Aorta (tissue), 5 donors: ENCODE results near the gene ZBTB7B. TPM values are rescaled to one million over a fixed set of nuclear protein-coding genes. Genes with fewer than 3 reads are reported as not detected.

Experiments
- ATAC-seq: fragments of 200-7000 bp; cut with Tn5 transposase; one replicate; pipeline ENCODE4 v1.9.1; 2022; ENCODE audit warnings: moderate library complexity; ENCODE audit not compliant: low FRiP score
- DNase-seq, 2 donors: peaks; one replicate each; pipeline ENCODE4 v3.0.0-alpha.2; 2020
- H3K27ac ChIP-seq, 2 donors: one replicate each; pipeline ENCODE4 v1.5.1; 2013; ENCODE audit warnings: low read length in 2 of 2, mild to moderate bottlenecking in 2 of 2, moderate library complexity in 2 of 2, control low read depth in 1 of 2, inconsistent platforms in 1 of 2, low read depth in 1 of 2
- H3K27me3 ChIP-seq, 2 donors: one replicate each; pipeline ENCODE4 v1.6.1; 2013; ENCODE audit warnings: control low read depth in 1 of 2, low read length in 1 of 2, mild to moderate bottlenecking in 1 of 2, moderate library complexity in 1 of 2; ENCODE audit not compliant: insufficient read depth in 2 of 2, control insufficient read depth in 1 of 2
- H3K36me3 ChIP-seq, 2 donors: one replicate each; pipeline ENCODE4 v1.6.1; 2013; ENCODE audit warnings: control low read depth in 1 of 2, low read length in 1 of 2, mild to moderate bottlenecking in 1 of 2; ENCODE audit not compliant: insufficient read depth in 2 of 2, control insufficient read depth in 1 of 2
- H3K4me1 ChIP-seq, 2 donors: one replicate each; pipeline ENCODE4 v1.6.1; 2013; ENCODE audit warnings: low read length in 2 of 2, control low read depth in 1 of 2, mild to moderate bottlenecking in 1 of 2, moderate library complexity in 1 of 2; ENCODE audit not compliant: insufficient read depth in 2 of 2, control insufficient read depth in 1 of 2
- H3K4me3 ChIP-seq, 2 donors: one replicate each; pipeline ENCODE4 v1.5.1; 2013; ENCODE audit warnings: low read length in 2 of 2, control low read depth in 1 of 2, mild to moderate bottlenecking in 1 of 2
- H3K9me3 ChIP-seq: one replicate; pipeline ENCODE4 v1.6.1; 2013; ENCODE audit warnings: mild to moderate bottlenecking, low read length; ENCODE audit not compliant: control insufficient read depth
- WGBS, 2 donors: extraction: QIAGEN DNeasy Blood & Tissue Kit; methylation state at CpG; one replicate each; pipeline ENCODE4 v1.1.7; 2013; 5-methylcytosine and 5-hydroxymethylcytosine counted together
- intact Hi-C, 2 donors: fragments of 100-400 bp; cut with DNase I; formaldehyde crosslinking; loops; one replicate each; pipeline versions ENCODE4 v1.14.2 to v1.15.0; 2022
- polyA plus RNA-seq, 2 donors: library from polyadenylated mRNA; stranded (reverse); fragments of 200-250 nt; gene quantifications; one replicate each; pipeline ENCODE4 v1.2.3, GENCODE V29; 2013
- total RNA-seq, 2 donors: library from RNA; stranded (reverse); fragmentation: NEBNext Ultra II Directional; extraction: Animal tissue kit (Norgen Biotek cat#: 25700); gene quantifications; one replicate each; pipeline ENCODE4 v1.2.1, GENCODE V29; 2021
- donor health status: healthy with polysubstance abuse.
- donor health status: Bipolar disorder and iron deficiency.
- donor health status: DM: no; HTN: no; CAD: no.
- donor health status: DM: no; HTN: no; CAD: no.
- donor health status: DM: yes; HTN: yes; CAD: no.

ZBTB7B gene
- total and polyA plus RNA-seq, 4 donors = 23.3 to 71.1 (median 39.6) TPM

- H3K4me1 ChIP-seq = no peaks in the 10 kb centered on the region
- H3K9me3 ChIP-seq = no peaks in the 10 kb centered on the region
- WGBS, 2 donors = 28 to 33% methylated on average over 10 of the region's 10 CpGs
- H3K27ac ChIP-seq = peak overlapping the region; percentile 72 to 98
- no peak overlapping the region for H3K4me3 ChIP-seq
- intact Hi-C loops = loop anchor here in 1 of 2 donors (10.0 kb wide), 1 partner anchor 1177 kb away; no protein-coding TSS in a partner anchor
- ATAC-seq (no peak), DNase-seq (no peak)
- no peaks in the 10 kb centered on the region for H3K27me3 ChIP-seq
- peaks cover 0 to 3% of the 10 kb centered on the region in 2 donors for H3K36me3 ChIP-seq
Observed at GRCh38 chr1:154971341-154971998, 31.1 kb upstream of the ZBTB7B start.

- intact Hi-C loops = loop anchor here in 1 of 2 donors (10.0 kb wide), 1 partner anchor 1177 kb away; no protein-coding TSS in a partner anchor
- peak overlapping the region in 1 of 2 donors; percentile 14 for H3K4me3 ChIP-seq
- H3K36me3 ChIP-seq = peaks cover 0 to 3% of the 10 kb centered on the region in 2 donors
- no peaks in the 10 kb centered on the region for H3K4me1 ChIP-seq
- ATAC-seq (no peak), DNase-seq (no peak)
- no peaks in the 10 kb centered on the region for H3K9me3 ChIP-seq
- 51 to 55% methylated on average over 3 of the region's 3 CpGs for WGBS, 2 donors
- H3K27me3 ChIP-seq = no peaks in the 10 kb centered on the region
- H3K27ac ChIP-seq = peak overlapping the region; percentile 72 to 97
Observed at GRCh38 chr1:154972213-154972516, 30.4 kb upstream of the ZBTB7B start.

- intact Hi-C loops = loop anchor here (1.0 to 10.0 kb wide), 2 partner anchors 30 to 1178 kb away; partner anchors contain the start of gene ZBTB7B (in 1 of the 2)
- WGBS, 2 donors = 11 to 13% methylated on average over 18 of the region's 18 CpGs
- DNase-seq = peak; percentile 90 to 92
- Histone ChIP-seq H3K9me3 (no peaks in the 10 kb centered on the region), H3K4me1 (no peaks in the 10 kb centered on the region), H3K4me3 (peak overlapping the region in 1 of 2 donors; percentile 14), H3K27ac (peak overlapping the region; percentile 72 to 97), H3K36me3 (peaks cover 0 to 2% of the 10 kb centered on the region in 2 donors), H3K27me3 (no peaks in the 10 kb centered on the region)
- no peak for ATAC-seq
Observed at GRCh38 chr1:154972517-154973343, 29.9 kb upstream of the ZBTB7B start.

- ATAC-seq (peak; percentile 73), DNase-seq (peak; percentile 98 to 99)
- intact Hi-C loops = loop anchor here (1.0 to 10.0 kb wide), 2 partner anchors 29 to 1179 kb away; partner anchors contain the start of gene ZBTB7B (in 1 of the 2)
- Histone ChIP-seq H3K27me3 (no peaks in the 10 kb centered on the region), H3K4me3 (peak overlapping the region; percentile 69 to 76), H3K36me3 (no peaks in the 10 kb centered on the region), H3K27ac (peak overlapping the region; percentile 72 to 86), H3K4me1 (no peaks in the 10 kb centered on the region), H3K9me3 (no peaks in the 10 kb centered on the region)
- 3 to 4% methylated on average over 36 to 37 of the region's 37 CpGs for WGBS, 2 donors
Observed at GRCh38 chr1:154973344-154974101, 29.1 kb upstream of the ZBTB7B start.

GRCh38 chr1:154974102-154974807, 28.3 kb upstream of the ZBTB7B start, which contains the start of gene CKS1B:
Gene CKS1B (plus strand): TSS chr1:154974681. CDS start chr1:154974746, 65 bp downstream.
- 0 to 1% methylated on average over 47 of the region's 47 CpGs for WGBS, 2 donors
- H3K9me3 ChIP-seq = no peaks in the 10 kb centered on the region
- no peaks in the 10 kb centered on the region for H3K27me3 ChIP-seq
- peak; percentile 92 for ATAC-seq
- H3K36me3 ChIP-seq = no peaks in the 10 kb centered on the region
- intact Hi-C loops = loop anchor here in 1 of 2 donors (10.0 kb wide), 1 partner anchor 1179 kb away; no protein-coding TSS in a partner anchor
- peak; percentile 98 for DNase-seq
- H3K27ac ChIP-seq = peak within 1 kb of the TSS; percentile 72 to 86
- H3K4me1 ChIP-seq = no peaks in the 10 kb centered on the region
- peak within 1 kb of the TSS; percentile 81 to 89 for H3K4me3 ChIP-seq

GRCh38 chr1:154974808-154975408, 27.7 kb upstream of the ZBTB7B start:
- peak overlapping the region; percentile 15 to 78 for H3K27ac ChIP-seq
- 0 to 1% methylated on average over 30 of the region's 30 CpGs for WGBS, 2 donors

DNA sequence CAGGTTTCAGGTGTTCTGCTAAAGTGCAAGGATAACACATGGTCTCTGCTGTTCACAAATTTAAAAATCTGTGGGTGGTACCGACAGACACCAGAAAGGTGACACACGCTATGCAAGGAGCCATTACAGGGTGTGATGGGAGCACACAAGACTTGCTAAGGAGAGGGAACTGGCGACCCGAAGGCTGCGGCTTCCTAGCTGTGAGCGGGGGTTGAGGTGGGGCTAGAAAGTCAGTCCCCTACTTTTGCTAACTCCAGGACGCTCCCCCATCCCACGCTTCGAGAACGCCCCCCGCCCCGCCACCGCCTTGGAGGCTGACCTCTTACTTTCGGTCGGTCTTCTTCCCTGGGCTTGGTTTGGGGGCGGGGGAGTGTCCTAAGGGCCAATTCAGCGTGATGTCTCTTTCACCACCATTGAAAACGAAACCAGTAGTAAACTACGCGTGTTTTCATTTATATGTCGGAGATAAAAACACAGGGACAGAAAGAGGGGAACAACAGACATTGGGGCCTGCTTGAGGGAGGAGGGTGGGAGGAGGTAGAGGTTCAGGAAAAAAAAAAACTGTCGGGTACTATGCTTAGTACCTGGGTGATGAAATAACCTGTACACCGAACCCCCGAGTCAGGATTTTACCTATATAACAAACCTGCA, 27.1 kb upstream of the ZBTB7B start:
- WGBS, 2 donors = 0 to 1% methylated on average over 24 of the region's 24 CpGs
- Histone ChIP-seq H3K27me3 (no peaks in the 10 kb centered on the region), H3K4me1 (no peaks in the 10 kb centered on the region), H3K4me3 (peak overlapping the region; percentile 81 to 89), H3K9me3 (no peaks in the 10 kb centered on the region), H3K27ac (peak overlapping the region; percentile 15 to 78), H3K36me3 (no peaks in the 10 kb centered on the region)
- no peak for ATAC-seq
- peak; percentile 77 to 87 for DNase-seq
- intact Hi-C loops = loop anchor here in 1 of 2 donors (10.0 kb wide), 1 partner anchor 1181 kb away; no protein-coding TSS in a partner anchor

More at GRCh38 chr1:154974808-154975408, 27.7 kb upstream of the ZBTB7B start:
- Histone ChIP-seq H3K9me3 (no peaks in the 10 kb centered on the region), H3K27me3 (no peaks in the 10 kb centered on the region), H3K4me3 (peak overlapping the region; percentile 81 to 89), H3K4me1 (no peaks in the 10 kb centered on the region), H3K36me3 (no peaks in the 10 kb centered on the region)
- DNase-seq (peak; percentile 98), ATAC-seq (peak; percentile 84)
- intact Hi-C loops = loop anchor here in 1 of 2 donors (10.0 kb wide), 1 partner anchor 1180 kb away; no protein-coding TSS in a partner anchor
